OCI-LY7 (cell line): ENCODE results near the gene TNFRSF11A. TPM values are rescaled to one million over a fixed set of nuclear protein-coding genes. Genes with fewer than 3 reads are reported as not detected.

Source experiments
- BruUV-seq: library from RNA; stranded (reverse); fragments of 400-500 nt; replicated peaks from 2 replicates; lab custom pipeline; 2021; lab: Mats Ljungman, UMichigan
- CTCF ChIA-PET: fragments of 300-600 bp; sonication (Branson Sonifier 250); formaldehyde crosslinking; loops from one replicate; lab custom pipeline; 2022; ENCODE audit warnings: antibody characterized with exemption; ENCODE audit not compliant: unreplicated experiment; lab: Charles Lee
- POLR2A ChIA-PET: fragments of 300-600 bp; sonication (Branson Sonifier 250); formaldehyde crosslinking; loops from one replicate; lab custom pipeline; 2022; ENCODE audit warnings: antibody characterized with exemption; lab: Charles Lee
- DNase-seq: peaks from one replicate; pipeline ENCODE4 v3.0.0-alpha.2; 2015; ENCODE audit warnings: low spot score
- H2AFZ ChIP-seq: fragments of 200-600 bp; sonication (generic), shearing (Covaris generic); 2 replicates; pipeline ENCODE4 v1.6.1; 2014; ENCODE audit warnings: mild to moderate bottlenecking, antibody characterized with exemption, low read length, moderate library complexity
- H3K27ac ChIP-seq: fragments of 200-600 bp; sonication (generic); 2 replicates; pipeline ENCODE4 v1.5.1; 2014; ENCODE audit warnings: mixed run types, low read depth, mild to moderate bottlenecking, moderate library complexity, low read length, inconsistent platforms; ENCODE audit not compliant: poor library complexity, severe bottlenecking
- H3K36me3 ChIP-seq: fragments of 200-600 bp; sonication (generic); 2 replicates; pipeline ENCODE4 v1.6.1; 2014; ENCODE audit warnings: mild to moderate bottlenecking, antibody characterized with exemption, low read length, moderate library complexity, mixed read lengths; ENCODE audit not compliant: insufficient read depth
- H3K4me1 ChIP-seq: fragments of 200-600 bp; sonication (generic); 2 replicates; pipeline ENCODE4 v1.5.1; 2014; ENCODE audit warnings: mild to moderate bottlenecking, low read length; ENCODE audit not compliant: insufficient read depth, poor library complexity, severe bottlenecking
- H3K4me2 ChIP-seq: fragments of 200-600 bp; sonication (generic); 2 replicates; pipeline ENCODE4 v1.6.1; 2014; ENCODE audit warnings: mild to moderate bottlenecking, low read length
- H3K4me3 ChIP-seq: fragments of 200-600 bp; sonication (generic); 2 replicates; pipeline ENCODE4 v1.5.1; 2014; ENCODE audit warnings: mild to moderate bottlenecking, low read depth, low read length; ENCODE audit not compliant: poor library complexity, severe bottlenecking
- H3K79me2 ChIP-seq: fragments of 200-600 bp; sonication (generic); 2 replicates; pipeline ENCODE4 v1.6.1; 2016; ENCODE audit warnings: low read depth, mild to moderate bottlenecking, low read length, moderate library complexity, mixed read lengths; ENCODE audit not compliant: insufficient read depth
- H3K9me2 ChIP-seq: fragments of 200-600 bp; sonication (generic); 2 replicates; pipeline ENCODE4 v1.6.1; 2016; ENCODE audit warnings: mild to moderate bottlenecking, low read length, mixed read lengths; ENCODE audit not compliant: insufficient read depth
- H3K9me3 ChIP-seq: fragments of 200-600 bp; sonication (generic); 2 replicates; pipeline ENCODE4 v1.6.1; 2014; ENCODE audit warnings: mild to moderate bottlenecking, mixed run types, low read length, mixed read lengths
- H4K20me1 ChIP-seq: fragments of 200-600 bp; sonication (generic); 2 replicates; pipeline ENCODE4 v1.6.1; 2014; ENCODE audit warnings: mild to moderate bottlenecking, antibody characterized with exemption, low read length, moderate library complexity, mixed read lengths; ENCODE audit not compliant: insufficient read depth
- EZH2phosphoT487 ChIP-seq: fragments of 200-600 bp; sonication (generic); IDR thresholded peaks from 2 replicates; pipeline ENCODE4 v1.6.1; 2018; ENCODE audit warnings: low read depth, borderline replicate concordance, mild to moderate bottlenecking, mixed run types, antibody characterized with exemption, low read length, moderate library complexity, mixed read lengths
- intact Hi-C: fragments of 100-400 bp; cut with micrococcal nuclease; formaldehyde crosslinking; loops from one replicate; pipeline ENCODE4 v1.10.0; 2022; ENCODE audit not compliant: unreplicated experiment
- total RNA-seq, 2 experiments: library from RNA; depleted of rRNA in 1 of 2; stranded (reverse); fragments of >200 nt in 1 of 2; shearing (Covaris generic) in 1 of 2; gene quantifications; 2 replicates each; pipeline ENCODE4 v1.2.3, GENCODE V29; 2014 to 2022
- TF ChIP-seq, protein P1 (sequence below): fragments of 200-600 bp; sonication (generic); conservative IDR thresholded peaks from 2 replicates; pipeline ENCODE4 v1.5.1; 2014; ENCODE audit warnings: mild to moderate bottlenecking, antibody characterized with exemption, low read length, moderate library complexity, mixed read lengths

Gene TNFRSF11A
- total RNA-seq, 2 experiments from 2014 or later, result not detected

DNA sequence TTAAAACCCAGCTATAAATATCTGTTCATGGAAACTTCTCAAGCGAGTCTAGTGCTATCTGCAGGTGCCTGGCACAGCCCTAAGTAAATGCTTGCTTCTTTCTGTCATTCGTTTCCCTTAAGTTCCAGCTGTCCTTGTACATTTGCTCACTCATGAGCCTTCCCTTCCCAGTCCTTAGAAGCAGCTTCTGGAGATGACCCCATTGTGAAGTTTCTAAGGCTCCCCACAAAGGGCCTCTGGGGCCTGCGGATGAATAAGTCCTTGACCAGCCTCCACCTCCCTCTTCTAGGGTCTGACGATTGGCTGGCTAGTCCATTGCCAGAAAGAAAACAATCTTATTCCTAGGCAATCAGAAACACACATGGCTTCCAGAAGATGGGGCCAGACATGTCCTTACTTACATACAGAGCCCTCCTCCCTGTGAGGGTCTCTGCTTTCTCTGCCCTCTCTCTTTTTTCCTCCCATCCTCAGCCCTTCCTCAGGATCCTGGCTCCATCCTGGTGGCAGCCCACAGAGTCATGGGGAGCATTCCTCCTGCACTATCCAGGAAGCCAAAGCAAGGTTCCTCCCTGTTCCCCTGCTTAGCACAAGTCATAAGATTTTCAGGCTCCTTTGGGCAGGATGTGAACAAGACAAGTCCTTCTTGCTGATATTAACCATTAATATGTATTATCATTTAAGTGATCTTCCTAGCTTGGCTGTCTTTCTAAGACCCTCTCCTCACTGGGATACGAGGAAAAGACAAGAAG is 87.3 kb downstream of the TNFRSF11A start:
- Histone ChIP-seq H3K4me2 (no peak overlapping the region), H3K36me3 (no peaks in the 10 kb centered on the region), H3K4me3 (no peak overlapping the region), H3K4me1 (no peaks in the 10 kb centered on the region), H3K9me3 (no peaks in the 10 kb centered on the region), H3K27ac (no peak overlapping the region), H2AFZ (no peak overlapping the region), H3K9me2 (no peaks in the 10 kb centered on the region), H4K20me1 (no peaks in the 10 kb centered on the region), H3K79me2 (no peaks in the 10 kb centered on the region)
- TF ChIP-seq, protein P1, sequence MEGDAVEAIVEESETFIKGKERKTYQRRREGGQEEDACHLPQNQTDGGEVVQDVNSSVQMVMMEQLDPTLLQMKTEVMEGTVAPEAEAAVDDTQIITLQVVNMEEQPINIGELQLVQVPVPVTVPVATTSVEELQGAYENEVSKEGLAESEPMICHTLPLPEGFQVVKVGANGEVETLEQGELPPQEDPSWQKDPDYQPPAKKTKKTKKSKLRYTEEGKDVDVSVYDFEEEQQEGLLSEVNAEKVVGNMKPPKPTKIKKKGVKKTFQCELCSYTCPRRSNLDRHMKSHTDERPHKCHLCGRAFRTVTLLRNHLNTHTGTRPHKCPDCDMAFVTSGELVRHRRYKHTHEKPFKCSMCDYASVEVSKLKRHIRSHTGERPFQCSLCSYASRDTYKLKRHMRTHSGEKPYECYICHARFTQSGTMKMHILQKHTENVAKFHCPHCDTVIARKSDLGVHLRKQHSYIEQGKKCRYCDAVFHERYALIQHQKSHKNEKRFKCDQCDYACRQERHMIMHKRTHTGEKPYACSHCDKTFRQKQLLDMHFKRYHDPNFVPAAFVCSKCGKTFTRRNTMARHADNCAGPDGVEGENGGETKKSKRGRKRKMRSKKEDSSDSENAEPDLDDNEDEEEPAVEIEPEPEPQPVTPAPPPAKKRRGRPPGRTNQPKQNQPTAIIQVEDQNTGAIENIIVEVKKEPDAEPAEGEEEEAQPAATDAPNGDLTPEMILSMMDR, result no peak
- TF ChIP-seq EZH2phosphoT487, result no peak
- ChIA-PET POLR2A (no interaction called here), CTCF (no interaction called here)
- BruUV-seq, result no TSS peak
- DNase-seq, result no peak
- intact Hi-C loops, result no loop called here

DNA sequence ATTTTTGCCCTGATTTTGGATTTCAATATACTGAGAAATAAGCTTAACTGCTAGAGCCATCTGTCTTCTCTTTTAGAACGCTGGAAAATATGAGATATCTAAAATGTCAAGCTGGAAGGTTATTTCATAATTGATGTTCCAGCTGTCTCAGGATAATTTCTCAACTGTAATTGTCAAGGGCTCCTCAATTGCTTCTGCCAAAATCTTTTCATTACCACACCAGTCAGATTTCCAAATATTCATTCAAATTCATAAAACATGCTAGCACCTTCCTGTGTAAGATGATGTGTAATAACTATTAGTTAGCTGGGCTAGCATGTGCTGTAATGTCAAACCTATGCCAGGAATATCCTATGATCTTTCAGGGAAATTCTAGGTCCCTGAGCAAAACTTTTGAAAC is 88.1 kb downstream of the TNFRSF11A start:
- BruUV-seq, result no TSS peak
- H3K36me3 ChIP-seq, result no peaks in the 10 kb centered on the region
- H4K20me1 ChIP-seq, result no peaks in the 10 kb centered on the region
- no peaks in the 10 kb centered on the region for H3K4me1 ChIP-seq
- intact Hi-C loops, result no loop called here
- H3K79me2 ChIP-seq, result no peaks in the 10 kb centered on the region
- no peak overlapping the region for H2AFZ ChIP-seq
- no peak overlapping the region for H3K4me3 ChIP-seq
- DNase-seq, result no peak
- TF ChIP-seq, protein P1, result no peak
- TF ChIP-seq EZH2phosphoT487, result no peak
- POLR2A ChIA-PET, result no interaction called here
- no peaks in the 10 kb centered on the region for H3K9me2 ChIP-seq
- H3K9me3 ChIP-seq, result no peaks in the 10 kb centered on the region
- no peak overlapping the region for H3K27ac ChIP-seq
- CTCF ChIA-PET, result no interaction called here
- no peak overlapping the region for H3K4me2 ChIP-seq

DNA sequence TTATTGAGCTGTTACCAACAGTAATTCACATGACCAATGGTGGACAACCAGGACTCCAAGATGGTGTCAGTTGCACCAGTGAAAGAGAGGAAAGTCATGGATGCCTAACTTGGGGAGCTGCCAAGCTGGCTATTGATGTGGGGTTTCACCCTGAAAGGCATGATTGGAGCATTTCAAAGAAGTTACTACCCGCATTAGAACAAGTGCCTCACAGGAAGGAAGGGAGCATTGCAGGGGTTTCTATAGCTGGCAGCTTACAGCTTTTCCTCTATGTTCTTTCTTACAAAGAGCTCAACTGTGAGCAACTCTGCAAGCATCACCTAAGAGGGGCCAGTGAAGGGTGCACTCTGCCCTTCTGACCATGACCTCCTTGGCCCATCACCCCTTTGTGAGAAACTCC is 93.1 kb downstream of the TNFRSF11A start:
- no TSS peak for BruUV-seq
- H3K4me2 ChIP-seq, result no peak overlapping the region
- H3K79me2 ChIP-seq, result no peaks in the 10 kb centered on the region
- intact Hi-C loops, result no loop called here
- ChIA-PET CTCF (no interaction called here), POLR2A (interaction anchor here (0.7 kb wide), 1 partner anchor 1421 kb away, joined by 3 read pairs; no protein-coding TSS in a partner anchor)
- no peaks in the 10 kb centered on the region for H3K9me3 ChIP-seq
- H3K9me2 ChIP-seq, result no peaks in the 10 kb centered on the region
- TF ChIP-seq, protein P1, result no peak
- TF ChIP-seq EZH2phosphoT487, result no peak
- H3K36me3 ChIP-seq, result no peaks in the 10 kb centered on the region
- no peak for DNase-seq
- H3K4me1 ChIP-seq, result no peaks in the 10 kb centered on the region
- H2AFZ ChIP-seq, result no peak overlapping the region
- no peaks in the 10 kb centered on the region for H4K20me1 ChIP-seq
- H3K4me3 ChIP-seq, result no peak overlapping the region
- no peak overlapping the region for H3K27ac ChIP-seq
